Measurements from ENCODE around the gene SKOR2.

The SKOR2 gene

GRCh38 chr18:47260924-47261701, 9.7 kb upstream of the SKOR2 start:
- no peak for TF ChIP-seq SPI1 (IDR thresholded peaks at IDR 0.05; ENCODE audit: borderline replicate concordance, low read depth)
- TF ChIP-seq GABPA (IDR thresholded peaks at IDR 0.05; ENCODE audit: low read depth), result no peak
- no peak for TF ChIP-seq CTCF (IDR thresholded peaks at IDR 0.05; ENCODE audit: insufficient read depth, low read length)
- TF ChIP-seq POLR2AphosphoS5 (IDR thresholded peaks at IDR 0.05; ENCODE audit: low read depth), result no peak
- TF ChIP-seq REST (IDR thresholded peaks at IDR 0.05; ENCODE audit: insufficient replicate concordance, low read depth), result no peak
- H3K4me3 ChIP-seq (replicated peaks; ENCODE audit: insufficient read depth, low read length), result no peak overlapping the region
- peaks cover 59% of the 10 kb centered on the region for H3K27me3 ChIP-seq (ENCODE audit: insufficient read depth, poor library complexity, severe bottlenecking)

GRCh38 chr18:47260120-47260923, 8.9 kb upstream of the SKOR2 start:
- Histone ChIP-seq H3K27me3 (ENCODE audit: insufficient read depth, poor library complexity, severe bottlenecking) (peaks cover 59% of the 10 kb centered on the region), H3K4me3 (replicated peaks; ENCODE audit: insufficient read depth, low read length) (no peak overlapping the region), H3K27ac (replicated peaks) (no peak overlapping the region)
- TF ChIP-seq CTCF (IDR thresholded peaks at IDR 0.05; ENCODE audit: insufficient read depth, low read length) (no peak), REST (IDR thresholded peaks at IDR 0.05; ENCODE audit: insufficient replicate concordance, low read depth) (peak; percentile 99), POLR2AphosphoS5 (IDR thresholded peaks at IDR 0.05; ENCODE audit: low read depth) (no peak), SPI1 (IDR thresholded peaks at IDR 0.05; ENCODE audit: borderline replicate concordance, low read depth) (no peak)
- DNase-seq (ENCODE audit: low read depth in 1 of 2, low spot score in 1 of 2), result peak in 1 of 2 experiments; percentile 48

More at GRCh38 chr18:47260924-47261701, 9.7 kb upstream of the SKOR2 start:
- no peak for DNase-seq (ENCODE audit: low read depth in 1 of 2, low spot score in 1 of 2)
- H3K27ac ChIP-seq (replicated peaks), result no peak overlapping the region

- Histone ChIP-seq H3K27me3 (ENCODE audit: insufficient read depth, poor library complexity, severe bottlenecking) (peaks cover 68% of the 10 kb centered on the region), H3K27ac (replicated peaks) (no peak overlapping the region), H3K4me3 (replicated peaks; ENCODE audit: insufficient read depth, low read length) (no peak overlapping the region)
- DNase-seq (ENCODE audit: low read depth in 1 of 2, low spot score in 1 of 2), result peak in 1 of 2 experiments; percentile 16
- TF ChIP-seq REST (IDR thresholded peaks at IDR 0.05; ENCODE audit: insufficient replicate concordance, low read depth) (peak; percentile 97), POLR2AphosphoS5 (IDR thresholded peaks at IDR 0.05; ENCODE audit: low read depth) (no peak)
Observed at GRCh38 chr18:47254341-47254939, 3.0 kb upstream of the SKOR2 start.

Data from HL-60 (cell line).